Transverse colon (tissue), 4 donors: ENCODE measurements around the gene NETO2. TPM values are rescaled to one million over a fixed set of nuclear protein-coding genes. Genes with fewer than 3 reads are reported as not detected.
"Not testable (repeated sequence)": the region's sequence is repeated elsewhere in the genome, so short reads cannot be mapped to it uniquely, and the experiment has no call there.

ENCODE experiments used
- DNase-seq: peaks from one replicate; pipeline ENCODE4 v3.0.0-alpha.2; 2019
- H3K27ac ChIP-seq, 4 donors: fragments of 200-600 bp; sonication (generic); 2 replicates each; pipeline ENCODE4 v1.5.1; 2016 to 2018; ENCODE audit warnings: inconsistent platforms in 4 of 4
- H3K27me3 ChIP-seq: fragments of 200-600 bp; sonication (generic); 2 replicates; pipeline ENCODE4 v1.5.1; 2017; ENCODE audit warnings: inconsistent platforms
- H3K36me3 ChIP-seq, 4 donors: fragments of 200-600 bp; sonication (generic); 2 replicates each; pipeline ENCODE4 v1.5.1; 2017 to 2019; ENCODE audit warnings: inconsistent platforms in 4 of 4
- H3K4me1 ChIP-seq, 4 donors: fragments of 200-600 bp; sonication (generic); 2 replicates each; pipeline ENCODE4 v1.5.1; 2017 to 2020; ENCODE audit warnings: inconsistent platforms in 4 of 4
- H3K4me3 ChIP-seq, 4 donors: fragments of 200-600 bp; sonication (generic); 1 replicate in 1 of 4; 2 replicates in 3 of 4; pipeline versions ENCODE4 v1.5.1 to v1.6.1; 2017 to 2019; ENCODE audit warnings: inconsistent platforms in 4 of 4
- H3K9me3 ChIP-seq, 2 donors: fragments of 200-600 bp; sonication (generic); 2 replicates each; pipeline ENCODE4 v1.5.1; 2017 to 2019; ENCODE audit warnings: inconsistent platforms in 2 of 2
- EP300 ChIP-seq: sonication (generic); formaldehyde crosslinking; IDR thresholded peaks from one replicate; pipeline ENCODE4 v1.6.1; 2017; ENCODE audit warnings: antibody characterized with exemption, low read depth
- POLR2A ChIP-seq: fragments of 450-650 bp; IDR thresholded peaks from one replicate; pipeline ENCODE4 v1.6.1; 2016; ENCODE audit warnings: antibody characterized with exemption, mild to moderate bottlenecking, moderate library complexity
- POLR2AphosphoS5 ChIP-seq, 3 donors: sonication (generic); formaldehyde crosslinking; IDR thresholded peaks; one replicate each; pipeline ENCODE4 v1.6.1; 2016; ENCODE audit warnings: antibody characterized with exemption in 3 of 3
- WGBS, 2 donors: methylation state at CpG; one replicate each; pipeline ENCODE4 v1.1.5; 2018; ENCODE audit warnings: low coverage in 1 of 2; 5-methylcytosine and 5-hydroxymethylcytosine counted together
- in situ Hi-C, 4 donors: fragments of 200-750 bp; cut with MboI; loops; one replicate each; pipeline versions ENCODE4 v1.15.0 to v1.15.1; 2017; ENCODE audit warnings: low sequenced_read_pairs in 3 of 4, low pct_ligation_motif_present in 1 of 4, low pct_unique_long_range_greater_than_20kb in 1 of 4
- intact Hi-C: fragments of 100-400 bp; cut with DNase I; formaldehyde crosslinking; loops from one replicate; pipeline ENCODE4 v1.15.1; 2023; ENCODE audit warnings: low total_unique reads
- total RNA-seq, 4 donors: library from RNA; depleted of rRNA; stranded (reverse); fragments of >200 nt; gene quantifications; one replicate each; pipeline ENCODE4 v1.1.0, GENCODE V29; 2016
- TF ChIP-seq, protein P1 (sequence below), 5 experiments: fragments of 200-600 bp in 3 of 5; fragments of 450-650 bp in 2 of 5; sonication (generic) in 3 of 5; IDR thresholded peaks; 1 replicate in 2 of 5; 2 replicates in 3 of 5; pipeline ENCODE4 v1.5.1; 2016 to 2017; ENCODE audit warnings: antibody characterized with exemption in 5 of 5, inconsistent platforms in 3 of 5, mild to moderate bottlenecking in 2 of 5, moderate library complexity in 1 of 5

The NETO2 gene
- total RNA-seq, 4 donors from 2014 or later: 5.0 to 31.7 (median 15.9) TPM

DNA sequence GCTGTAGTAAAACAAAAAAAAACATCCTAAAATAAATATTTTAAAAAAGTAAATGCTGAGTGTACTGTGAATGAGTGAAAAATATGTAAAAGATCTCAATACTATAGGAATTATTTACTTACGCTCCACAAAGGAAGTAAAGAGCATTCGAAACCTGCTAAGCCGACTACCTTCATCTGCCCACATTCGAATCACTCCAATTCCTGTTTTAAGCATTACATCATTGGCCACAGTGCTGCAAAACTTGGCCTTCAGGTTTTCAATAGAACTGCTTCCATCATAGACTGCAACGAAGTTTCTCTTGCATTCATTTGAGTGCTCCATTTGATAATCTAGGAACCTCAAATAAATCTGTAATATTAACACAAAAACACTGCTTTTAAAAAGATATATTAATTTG is 34.4 kb downstream of the NETO2 start:
- Histone ChIP-seq H3K4me3 (no peak overlapping the region), H3K27ac (no peak overlapping the region), H3K36me3 (no peaks in the 10 kb centered on the region), H3K4me1 (no peaks in the 10 kb centered on the region), H3K27me3 (no peaks in the 10 kb centered on the region), H3K9me3 (no peaks in the 10 kb centered on the region)
- DNase-seq: no peak
- TF ChIP-seq EP300 (no peak), POLR2A (no peak), POLR2AphosphoS5 (IDR thresholded peaks at IDR 0.05) (no peak)
- TF ChIP-seq, protein P1, sequence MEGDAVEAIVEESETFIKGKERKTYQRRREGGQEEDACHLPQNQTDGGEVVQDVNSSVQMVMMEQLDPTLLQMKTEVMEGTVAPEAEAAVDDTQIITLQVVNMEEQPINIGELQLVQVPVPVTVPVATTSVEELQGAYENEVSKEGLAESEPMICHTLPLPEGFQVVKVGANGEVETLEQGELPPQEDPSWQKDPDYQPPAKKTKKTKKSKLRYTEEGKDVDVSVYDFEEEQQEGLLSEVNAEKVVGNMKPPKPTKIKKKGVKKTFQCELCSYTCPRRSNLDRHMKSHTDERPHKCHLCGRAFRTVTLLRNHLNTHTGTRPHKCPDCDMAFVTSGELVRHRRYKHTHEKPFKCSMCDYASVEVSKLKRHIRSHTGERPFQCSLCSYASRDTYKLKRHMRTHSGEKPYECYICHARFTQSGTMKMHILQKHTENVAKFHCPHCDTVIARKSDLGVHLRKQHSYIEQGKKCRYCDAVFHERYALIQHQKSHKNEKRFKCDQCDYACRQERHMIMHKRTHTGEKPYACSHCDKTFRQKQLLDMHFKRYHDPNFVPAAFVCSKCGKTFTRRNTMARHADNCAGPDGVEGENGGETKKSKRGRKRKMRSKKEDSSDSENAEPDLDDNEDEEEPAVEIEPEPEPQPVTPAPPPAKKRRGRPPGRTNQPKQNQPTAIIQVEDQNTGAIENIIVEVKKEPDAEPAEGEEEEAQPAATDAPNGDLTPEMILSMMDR (IDR thresholded peaks at IDR 0.05): no peak
- intact Hi-C loops: no loop called here
- in situ Hi-C loops: no loop called here
- WGBS, 2 donors: 85 to 94% methylated on average over 5 of the region's 5 CpGs

DNA sequence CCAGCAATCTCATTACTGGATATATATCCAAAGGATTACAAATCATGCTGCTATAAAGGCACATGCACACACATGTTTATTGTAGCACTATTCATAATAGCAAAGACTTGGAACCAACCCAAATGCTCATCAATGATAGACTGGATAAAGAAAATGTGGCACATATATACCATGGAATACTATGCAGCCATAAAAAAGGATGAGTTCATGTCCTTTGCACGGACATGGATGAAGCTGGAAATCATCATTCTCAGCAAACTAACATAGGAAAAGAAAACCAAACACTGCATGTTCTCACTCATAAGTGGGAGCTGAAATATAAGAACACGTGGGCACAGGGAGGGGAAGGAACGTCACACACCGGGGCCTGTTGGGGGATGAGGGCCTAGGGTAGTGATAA is 40.8 kb downstream of the NETO2 start:
- H3K4me1 ChIP-seq, H3K27me3 ChIP-seq, DNase-seq, H3K4me3 ChIP-seq, H3K9me3 ChIP-seq, in situ Hi-C loops, H3K27ac ChIP-seq, intact Hi-C loops, H3K36me3 ChIP-seq: not testable (repeated sequence)
- WGBS, 2 donors: 94 to 100% methylated on average over 4 of the region's 4 CpGs

DNA sequence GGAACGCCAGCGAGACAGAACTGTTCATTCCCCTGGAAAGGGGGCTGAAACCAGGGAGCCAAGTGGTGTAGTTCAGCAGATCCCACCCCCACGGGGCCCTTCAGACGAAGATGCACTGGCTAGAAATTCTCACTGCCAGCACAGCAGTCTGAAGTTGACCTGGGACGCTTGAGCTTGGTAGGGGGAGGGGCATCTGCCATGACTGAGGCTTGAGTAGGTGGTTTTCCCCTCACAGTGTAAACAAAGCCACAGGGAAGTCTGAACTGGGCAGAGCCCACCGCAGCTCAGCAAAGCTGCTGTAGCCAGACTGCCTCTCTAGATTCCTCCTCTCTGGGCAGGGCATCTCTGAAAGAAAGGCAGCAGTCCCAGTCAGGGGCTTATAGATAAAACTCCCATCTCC is 46.6 kb downstream of the NETO2 start:
- DNase-seq, H3K4me1 ChIP-seq, in situ Hi-C loops, H3K9me3 ChIP-seq, H3K4me3 ChIP-seq, H3K27me3 ChIP-seq, H3K36me3 ChIP-seq, H3K27ac ChIP-seq, intact Hi-C loops: not testable (repeated sequence)
- 60 to 87% methylated on average over 1 to 6 of the region's 6 CpGs for WGBS, 2 donors

DNA sequence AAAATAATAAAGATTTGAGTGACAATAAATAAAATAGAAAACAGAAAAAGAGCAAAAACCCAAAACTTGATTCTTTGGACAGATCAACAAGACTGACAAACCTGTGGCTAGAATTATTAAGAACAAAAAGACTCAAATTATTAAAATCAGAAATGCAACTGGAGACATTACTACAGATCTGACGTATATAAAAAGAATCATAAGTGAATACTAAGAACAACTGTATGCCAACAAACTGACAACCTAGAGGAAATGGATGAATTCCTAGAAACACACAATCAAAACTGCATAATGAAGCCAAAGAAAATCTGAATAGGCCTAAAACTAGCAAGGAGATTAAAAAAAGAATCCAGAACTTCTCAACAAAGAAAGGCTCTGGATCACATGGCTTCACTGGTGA is 47.4 kb downstream of the NETO2 start:
- no peak overlapping the region for H3K27ac ChIP-seq
- H3K36me3 ChIP-seq: no peaks in the 10 kb centered on the region
- DNase-seq: no peak
- no peak for TF ChIP-seq EP300
- TF ChIP-seq POLR2AphosphoS5 (IDR thresholded peaks at IDR 0.05): no peak
- TF ChIP-seq, protein P1 (IDR thresholded peaks at IDR 0.05): no peak
- TF ChIP-seq POLR2A: no peak
- in situ Hi-C loops (no loop called here), intact Hi-C loops (no loop called here)
- H3K4me1 ChIP-seq: peaks cover 0 to 5% (median 2%) of the 10 kb centered on the region in 4 donors
- H3K27me3 ChIP-seq: no peaks in the 10 kb centered on the region
- no peaks in the 10 kb centered on the region for H3K9me3 ChIP-seq
- WGBS, 2 donors: 86 to 100% methylated on average over 1 of the region's 1 CpG
- H3K4me3 ChIP-seq: no peak overlapping the region

DNA sequence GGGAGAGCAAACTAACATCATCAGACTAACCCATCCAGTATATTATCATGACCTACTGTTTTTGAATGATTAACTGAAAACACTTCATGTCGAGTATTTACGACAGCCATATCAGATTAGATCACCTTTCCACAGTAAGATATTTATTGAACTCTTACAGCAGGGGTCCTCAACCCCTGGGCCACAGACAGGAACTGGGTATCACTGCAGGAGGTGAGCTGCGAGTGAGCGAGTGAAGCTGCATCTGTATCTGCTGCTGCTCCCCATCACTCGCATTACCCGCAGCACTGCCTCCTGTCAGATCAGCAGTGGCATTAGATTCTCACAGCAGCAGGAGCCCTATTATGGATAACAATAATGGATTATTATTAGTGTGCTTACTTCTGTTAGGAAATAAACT is 59.5 kb downstream of the NETO2 start:
- WGBS, 2 donors: 80 to 87% methylated on average over 5 to 6 of the region's 6 CpGs
- TF ChIP-seq EP300 (no peak), POLR2A (no peak), POLR2AphosphoS5 (IDR thresholded peaks at IDR 0.05) (no peak)
- TF ChIP-seq, protein P1 (IDR thresholded peaks at IDR 0.05): no peak
- Histone ChIP-seq H3K27ac (no peak overlapping the region), H3K4me1 (no peaks in the 10 kb centered on the region), H3K36me3 (no peaks in the 10 kb centered on the region), H3K9me3 (no peaks in the 10 kb centered on the region), H3K27me3 (no peaks in the 10 kb centered on the region), H3K4me3 (no peak overlapping the region)
- intact Hi-C loops: no loop called here
- no peak for DNase-seq
- in situ Hi-C loops: no loop called here
